MM.1S (cell line): Measurements from ENCODE around the gene ZKSCAN1.

Experiments used
- DNase-seq: peaks from one replicate; pipeline ENCODE4 v3.0.0-alpha.2; 2015
- H2AFZ ChIP-seq: fragments of 300-600 bp; sonication (generic); 2 replicates; pipeline ENCODE4 v1.6.0; 2016; ENCODE audit warnings: antibody characterized with exemption, low read length
- H3F3A ChIP-seq: fragments of 300-600 bp; sonication (generic); 2 replicates; pipeline ENCODE4 v1.6.1; 2016; ENCODE audit warnings: mild to moderate bottlenecking, antibody characterized with exemption, low read length, moderate library complexity, mixed read lengths; ENCODE audit not compliant: insufficient read depth
- H3K27ac ChIP-seq: fragments of 300-600 bp; sonication (generic); 2 replicates; pipeline ENCODE4 v1.5.1; 2016; ENCODE audit warnings: mild to moderate bottlenecking, low read length
- H3K27me3 ChIP-seq: fragments of 300-600 bp; sonication (generic); replicated peaks from 2 replicates; pipeline ENCODE4 v1.6.0; 2016; ENCODE audit warnings: low read length; ENCODE audit not compliant: insufficient read depth
- H3K36me3 ChIP-seq: fragments of 300-600 bp; sonication (generic); replicated peaks from 2 replicates; pipeline ENCODE4 v1.6.1; 2016; ENCODE audit warnings: mild to moderate bottlenecking, low read length, mixed read lengths; ENCODE audit not compliant: insufficient read depth
- H3K4me1 ChIP-seq: fragments of 300-600 bp; sonication (generic); 2 replicates; pipeline ENCODE4 v1.6.1; 2016; ENCODE audit warnings: low read length, mixed read lengths
- H3K4me2 ChIP-seq: fragments of 300-600 bp; sonication (generic); 2 replicates; pipeline ENCODE4 v1.6.0; 2016; ENCODE audit warnings: low read depth, low read length
- H3K4me3 ChIP-seq: fragments of 300-600 bp; sonication (generic); 2 replicates; pipeline ENCODE4 v1.5.1; 2016; ENCODE audit warnings: low read length, mixed read lengths
- H3K79me2 ChIP-seq: fragments of 300-600 bp; sonication (generic); 2 replicates; pipeline ENCODE4 v1.6.1; 2016; ENCODE audit warnings: mixed run types, low read length, mixed read lengths
- H3K9ac ChIP-seq: fragments of 300-600 bp; sonication (generic); 2 replicates; pipeline ENCODE4 v1.6.1; 2016; ENCODE audit warnings: low read length, mixed read lengths
- H3K9me2 ChIP-seq: fragments of 300-600 bp; sonication (generic); replicated peaks from 2 replicates; pipeline ENCODE4 v1.6.1; 2016; ENCODE audit warnings: mild to moderate bottlenecking, low read length, mixed read lengths; ENCODE audit not compliant: insufficient read depth
- H3K9me3 ChIP-seq: fragments of 300-600 bp; sonication (generic); replicated peaks from 2 replicates; pipeline ENCODE4 v1.6.1; 2016; ENCODE audit warnings: mild to moderate bottlenecking, low read length, mixed read lengths; ENCODE audit not compliant: insufficient read depth
- H4K20me1 ChIP-seq: fragments of 300-600 bp; sonication (generic); 2 replicates; pipeline ENCODE4 v1.6.1; 2016; ENCODE audit warnings: mild to moderate bottlenecking, low read length, moderate library complexity, mixed read lengths; ENCODE audit not compliant: insufficient read depth
- EZH2 ChIP-seq: fragments of 300-600 bp; sonication (generic); optimal IDR thresholded peaks from 2 replicates; pipeline ENCODE3; 2017; ENCODE audit warnings: low read depth, mild to moderate bottlenecking, antibody characterized with exemption, low read length, mixed read lengths
- EZH2phosphoT487 ChIP-seq: fragments of 300-600 bp; sonication (generic); IDR thresholded peaks from 2 replicates; pipeline ENCODE4 v1.6.1; 2018; ENCODE audit warnings: antibody characterized with exemption, low read length
- TF ChIP-seq, protein P1 (sequence below): fragments of 300-600 bp; sonication (generic); IDR thresholded peaks from 2 replicates; pipeline ENCODE4 v1.5.1; 2016; ENCODE audit warnings: antibody characterized with exemption, low read length, mixed read lengths

Gene ZKSCAN1

DNA sequence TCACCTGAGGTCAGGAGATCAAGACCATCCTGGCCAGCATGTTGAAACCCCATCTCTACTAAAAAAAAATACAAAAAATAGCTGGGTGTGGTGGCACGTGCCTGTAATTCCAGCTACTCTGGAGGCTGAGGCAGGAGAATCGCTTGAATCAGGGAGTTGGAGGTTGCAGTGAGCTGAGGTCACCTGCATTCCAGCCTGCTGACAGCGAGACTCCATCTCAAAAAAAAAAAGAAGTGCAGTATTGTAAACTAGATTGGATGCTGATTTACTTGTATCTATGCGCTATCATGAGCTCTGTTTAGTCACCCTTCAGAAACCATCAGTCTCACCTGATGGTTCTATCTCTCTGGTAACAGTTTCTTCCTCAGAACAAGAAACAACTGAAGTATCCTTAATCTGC, 48.0 kb downstream of the ZKSCAN1 start:
- Histone ChIP-seq H4K20me1 (no peaks in the 10 kb centered on the region), H3K4me1 (no peaks in the 10 kb centered on the region), H3F3A (no peaks in the 10 kb centered on the region), H3K4me3 (no peak overlapping the region), H3K27ac (no peak overlapping the region), H3K4me2 (no peak overlapping the region), H3K9me2 (no peaks in the 10 kb centered on the region), H3K9me3 (no peaks in the 10 kb centered on the region), H2AFZ (no peak overlapping the region), H3K79me2 (no peaks in the 10 kb centered on the region), H3K36me3 (no peaks in the 10 kb centered on the region), H3K27me3 (no peaks in the 10 kb centered on the region), H3K9ac (no peak overlapping the region)
- no peak for DNase-seq
- TF ChIP-seq, protein P1, sequence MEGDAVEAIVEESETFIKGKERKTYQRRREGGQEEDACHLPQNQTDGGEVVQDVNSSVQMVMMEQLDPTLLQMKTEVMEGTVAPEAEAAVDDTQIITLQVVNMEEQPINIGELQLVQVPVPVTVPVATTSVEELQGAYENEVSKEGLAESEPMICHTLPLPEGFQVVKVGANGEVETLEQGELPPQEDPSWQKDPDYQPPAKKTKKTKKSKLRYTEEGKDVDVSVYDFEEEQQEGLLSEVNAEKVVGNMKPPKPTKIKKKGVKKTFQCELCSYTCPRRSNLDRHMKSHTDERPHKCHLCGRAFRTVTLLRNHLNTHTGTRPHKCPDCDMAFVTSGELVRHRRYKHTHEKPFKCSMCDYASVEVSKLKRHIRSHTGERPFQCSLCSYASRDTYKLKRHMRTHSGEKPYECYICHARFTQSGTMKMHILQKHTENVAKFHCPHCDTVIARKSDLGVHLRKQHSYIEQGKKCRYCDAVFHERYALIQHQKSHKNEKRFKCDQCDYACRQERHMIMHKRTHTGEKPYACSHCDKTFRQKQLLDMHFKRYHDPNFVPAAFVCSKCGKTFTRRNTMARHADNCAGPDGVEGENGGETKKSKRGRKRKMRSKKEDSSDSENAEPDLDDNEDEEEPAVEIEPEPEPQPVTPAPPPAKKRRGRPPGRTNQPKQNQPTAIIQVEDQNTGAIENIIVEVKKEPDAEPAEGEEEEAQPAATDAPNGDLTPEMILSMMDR = no peak
- TF ChIP-seq EZH2phosphoT487 = no peak
- no peak for TF ChIP-seq EZH2

DNA sequence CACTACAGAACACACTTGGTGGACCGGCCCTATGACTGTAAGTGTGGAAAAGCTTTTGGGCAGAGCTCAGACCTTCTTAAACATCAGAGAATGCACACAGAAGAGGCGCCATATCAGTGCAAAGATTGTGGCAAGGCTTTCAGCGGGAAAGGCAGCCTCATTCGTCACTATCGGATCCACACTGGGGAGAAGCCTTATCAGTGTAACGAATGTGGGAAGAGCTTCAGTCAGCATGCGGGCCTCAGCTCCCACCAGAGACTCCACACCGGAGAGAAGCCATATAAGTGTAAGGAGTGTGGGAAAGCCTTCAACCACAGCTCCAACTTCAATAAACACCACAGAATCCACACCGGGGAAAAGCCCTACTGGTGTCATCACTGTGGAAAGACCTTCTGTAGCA, 48.8 kb downstream of the ZKSCAN1 start:
- no peaks in the 10 kb centered on the region for H4K20me1 ChIP-seq
- H2AFZ ChIP-seq = no peak overlapping the region
- DNase-seq = no peak
- H3K36me3 ChIP-seq = no peaks in the 10 kb centered on the region
- H3K4me2 ChIP-seq = no peak overlapping the region
- no peak overlapping the region for H3K4me3 ChIP-seq
- H3F3A ChIP-seq = no peaks in the 10 kb centered on the region
- H3K27ac ChIP-seq = no peak overlapping the region
- H3K9ac ChIP-seq = no peak overlapping the region
- no peaks in the 10 kb centered on the region for H3K27me3 ChIP-seq
- H3K4me1 ChIP-seq = no peaks in the 10 kb centered on the region
- no peaks in the 10 kb centered on the region for H3K9me2 ChIP-seq
- no peaks in the 10 kb centered on the region for H3K79me2 ChIP-seq
- TF ChIP-seq, protein P1 = no peak
- TF ChIP-seq EZH2 = no peak
- H3K9me3 ChIP-seq = no peaks in the 10 kb centered on the region

DNA sequence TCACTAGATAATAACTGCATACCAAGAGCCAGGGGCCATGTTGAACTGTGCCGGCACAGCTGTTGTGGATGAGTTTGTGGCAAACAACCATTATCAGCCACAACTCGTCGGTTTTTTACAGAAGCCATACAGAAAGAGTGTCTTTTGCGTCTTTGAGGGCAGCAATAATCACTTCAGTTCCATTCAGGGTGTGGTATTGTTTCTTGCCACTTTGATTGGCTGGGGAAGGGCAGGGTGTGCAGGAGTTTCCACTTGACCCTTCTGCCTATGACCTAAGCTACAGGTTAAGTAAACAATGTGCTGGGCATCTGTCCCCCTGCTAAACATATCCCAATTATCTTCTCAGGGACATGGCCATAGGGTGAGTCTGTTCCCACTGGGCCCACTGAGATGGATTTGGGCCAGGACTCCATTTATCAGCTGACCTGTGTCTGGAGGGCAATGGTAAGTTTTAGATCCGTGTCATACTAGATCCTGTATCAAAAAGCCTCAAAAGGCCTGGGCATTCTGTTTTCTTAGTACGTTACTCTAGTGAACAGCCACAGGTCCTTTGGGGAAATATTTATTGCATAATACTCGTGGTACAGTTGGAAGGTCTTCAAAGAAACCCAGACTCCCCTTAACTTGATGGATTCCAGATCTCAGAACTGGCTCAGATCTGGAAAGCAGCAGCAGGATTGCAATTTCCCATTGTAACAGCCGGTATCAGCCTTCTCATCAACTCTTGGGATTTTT, 50.2 kb downstream of the ZKSCAN1 start:
- Histone ChIP-seq H3K4me2 (no peak overlapping the region), H3K27ac (no peak overlapping the region), H3K79me2 (no peaks in the 10 kb centered on the region), H3K9me3 (no peaks in the 10 kb centered on the region; the same call in 1 of the 2 replicates), H3K36me3 (peaks cover 4% of the 10 kb centered on the region), H3K27me3 (no peaks in the 10 kb centered on the region), H3F3A (no peaks in the 10 kb centered on the region), H3K4me3 (no peak overlapping the region), H3K9ac (no peak overlapping the region), H4K20me1 (no peaks in the 10 kb centered on the region), H2AFZ (no peak overlapping the region), H3K9me2 (no peaks in the 10 kb centered on the region), H3K4me1 (no peaks in the 10 kb centered on the region)
- DNase-seq = no peak
- no peak for TF ChIP-seq EZH2

DNA sequence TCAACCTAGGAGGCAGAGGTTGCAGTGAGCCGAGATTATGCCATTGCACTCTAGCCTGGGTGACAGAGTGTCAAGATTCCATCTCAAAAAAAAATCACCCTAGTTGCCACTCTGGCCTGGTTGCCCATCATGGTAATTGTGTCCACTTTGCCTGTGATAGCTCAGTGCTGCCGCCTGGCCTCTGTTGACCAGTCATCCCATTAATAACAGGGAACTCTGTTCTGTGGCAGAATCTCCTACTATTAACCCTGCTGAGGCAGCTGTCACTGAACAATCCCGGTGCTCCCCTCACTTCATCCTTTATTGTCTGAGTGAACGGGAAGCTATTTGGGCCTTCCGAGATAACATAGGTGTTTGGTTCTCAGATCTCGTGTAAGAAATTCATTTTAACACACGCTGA, 51.6 kb downstream of the ZKSCAN1 start:
- no peaks in the 10 kb centered on the region for H3K79me2 ChIP-seq
- TF ChIP-seq, protein P1 = no peak
- no peak for TF ChIP-seq EZH2phosphoT487
- no peak for TF ChIP-seq EZH2
- no peaks in the 10 kb centered on the region for H3K27me3 ChIP-seq
- DNase-seq = no peak
- H3F3A ChIP-seq = no peaks in the 10 kb centered on the region
- no peaks in the 10 kb centered on the region for H4K20me1 ChIP-seq
- no peaks in the 10 kb centered on the region; the same call in 1 of the 2 replicates for H3K9me3 ChIP-seq
- no peak overlapping the region for H2AFZ ChIP-seq
- H3K36me3 ChIP-seq = peaks cover 18% of the 10 kb centered on the region
- no peak overlapping the region for H3K27ac ChIP-seq
- no peaks in the 10 kb centered on the region for H3K9me2 ChIP-seq
- no peaks in the 10 kb centered on the region for H3K4me1 ChIP-seq
- H3K4me3 ChIP-seq = no peak overlapping the region
- no peak overlapping the region for H3K9ac ChIP-seq
- no peak overlapping the region for H3K4me2 ChIP-seq
